Neural cell (in vitro differentiated cells): ENCODE data around the gene DLGAP4.

Source experiments
- CTCF ChIP-seq: fragments of 450-650 bp; IDR thresholded peaks from 2 replicates; pipeline ENCODE4 v1.5.1; 2014; ENCODE audit warnings: antibody characterized with exemption, mild to moderate bottlenecking, moderate library complexity; ENCODE audit not compliant: poor library complexity, severe bottlenecking
- EP300 ChIP-seq: fragments of 450-650 bp; conservative IDR thresholded peaks from 2 replicates; pipeline ENCODE4 v1.6.1; 2014; ENCODE audit warnings: antibody characterized with exemption, mild to moderate bottlenecking, moderate library complexity; ENCODE audit not compliant: poor library complexity, severe bottlenecking
- EZH2 ChIP-seq: fragments of 200-600, 300-800 bp; shearing (Covaris generic), sonication (generic); IDR thresholded peaks from 2 replicates; pipeline ENCODE4 v1.6.1; 2014; ENCODE audit warnings: antibody characterized with exemption, low read length, borderline replicate concordance, mild to moderate bottlenecking; ENCODE audit not compliant: insufficient read depth, poor library complexity, severe bottlenecking
- POLR2AphosphoS5 ChIP-seq: IDR thresholded peaks from 2 replicates; pipeline ENCODE4 v1.6.1; 2012
- RAD21 ChIP-seq: fragments of 450-650 bp; conservative IDR thresholded peaks from 2 replicates; pipeline ENCODE4 v1.6.1; 2014; ENCODE audit warnings: antibody characterized with exemption, mild to moderate bottlenecking, moderate library complexity
- REST ChIP-seq: IDR thresholded peaks from 2 replicates; pipeline ENCODE4 v1.6.1; 2012; ENCODE audit warnings: borderline replicate concordance
- TAF1 ChIP-seq: IDR thresholded peaks from 2 replicates; pipeline ENCODE4 v1.6.1; 2012; ENCODE audit warnings: low read depth

GRCh38 chr20:36550790-36551299 lies 244.7 kb downstream of the DLGAP4 start:
- TF ChIP-seq CTCF: no peak
- no peak for TF ChIP-seq REST
- no peak for TF ChIP-seq EZH2
- no peak for TF ChIP-seq RAD21
- no peak for TF ChIP-seq POLR2AphosphoS5
- TF ChIP-seq EP300: no peak
- no peak for TF ChIP-seq TAF1
